RWPE2 (cell line): Measurements from ENCODE around the gene SLC8B1.

ENCODE experiments used
- ATAC-seq: fragments of 200-7000 bp; cut with Tn5 transposase; 3 replicates; pipeline ENCODE4 v1.9.1; 2021; ENCODE audit warnings: low read depth
- DNase-seq: peaks from one replicate; pipeline ENCODE4 v3.0.0-alpha.2; 2020; ENCODE audit warnings: low spot score
- H3K27ac ChIP-seq: fragments of 450-650 bp; 2 replicates; pipeline ENCODE4 v1.5.1; 2017; ENCODE audit warnings: mild to moderate bottlenecking; ENCODE audit not compliant: poor library complexity, severe bottlenecking
- H3K27me3 ChIP-seq: fragments of 250-450 bp; sonication (Bioruptor Pico); 2 replicates; pipeline ENCODE4 v1.5.1; 2021; ENCODE audit warnings: mild to moderate bottlenecking, moderate library complexity; ENCODE audit not compliant: insufficient read depth, poor library complexity, severe bottlenecking
- H3K36me3 ChIP-seq: fragments of 250-450 bp; sonication (Bioruptor Pico); 2 replicates; pipeline ENCODE4 v1.5.1; 2020; ENCODE audit warnings: low read depth, mild to moderate bottlenecking, moderate library complexity
- H3K4me1 ChIP-seq: fragments of 250-450 bp; sonication (Bioruptor Pico); 2 replicates; pipeline ENCODE4 v1.5.1; 2021; ENCODE audit warnings: mild to moderate bottlenecking, moderate library complexity; ENCODE audit not compliant: insufficient read depth, poor library complexity, severe bottlenecking
- H3K4me3 ChIP-seq: fragments of 250-450 bp; sonication (Bioruptor Pico); 2 replicates; pipeline ENCODE4 v1.5.1; 2021; ENCODE audit warnings: mild to moderate bottlenecking, moderate library complexity; ENCODE audit not compliant: severe bottlenecking
- H3K9me3 ChIP-seq: fragments of 250-450 bp; sonication (Bioruptor Pico); 2 replicates; pipeline ENCODE4 v1.5.1; 2021; ENCODE audit warnings: mild to moderate bottlenecking, moderate library complexity; ENCODE audit not compliant: severe bottlenecking
- CTCF ChIP-seq: fragments of 450-650 bp; IDR thresholded peaks from one replicate; pipeline ENCODE4 v1.5.1; 2017; ENCODE audit warnings: mild to moderate bottlenecking, moderate library complexity; ENCODE audit not compliant: poor library complexity, severe bottlenecking

Gene SLC8B1

DNA sequence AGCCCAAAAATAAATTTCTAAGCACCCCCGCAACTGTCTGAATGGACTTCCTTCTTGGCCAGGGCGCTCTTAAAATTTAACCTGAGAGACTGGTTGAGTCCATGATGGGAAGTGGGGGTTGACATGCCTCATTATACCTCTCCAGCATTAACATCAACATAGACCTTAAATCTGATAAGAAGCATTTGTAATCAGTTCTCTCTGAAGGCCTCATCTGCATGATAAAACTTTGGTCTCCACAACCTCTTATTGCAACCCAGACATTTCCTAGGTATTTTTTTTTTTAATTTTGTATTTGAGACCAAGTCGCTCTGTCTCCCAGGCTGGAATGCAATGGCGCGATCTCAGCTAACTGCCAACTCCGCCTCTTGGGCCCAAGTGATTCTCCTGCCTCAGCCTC lies 10.4 kb upstream of the SLC8B1 start:
- no peak for TF ChIP-seq CTCF
- ATAC-seq = no peak

DNA sequence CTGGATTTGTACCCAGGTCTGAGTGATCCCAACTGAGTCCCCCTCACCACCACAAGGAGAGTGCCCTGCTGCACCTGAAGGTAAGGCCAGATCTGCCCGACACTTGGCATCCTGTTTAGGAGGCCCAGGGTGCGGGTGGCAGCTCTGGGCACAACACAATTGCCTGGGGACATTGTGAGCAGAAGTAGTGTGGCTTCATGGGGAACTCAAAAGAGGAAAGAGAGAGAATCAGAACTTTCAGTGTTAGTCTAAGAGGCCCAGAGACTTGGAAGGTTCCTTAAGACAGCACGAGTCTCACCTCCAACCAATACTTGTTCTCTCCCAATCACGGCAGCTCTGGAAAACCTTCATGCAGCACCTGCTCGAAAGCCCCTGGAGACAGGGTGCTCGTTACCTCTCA lies 6.6 kb upstream of the SLC8B1 start:
- Histone ChIP-seq H3K4me1 (no peaks in the 10 kb centered on the region), H3K27ac (no peak overlapping the region), H3K27me3 (no peaks in the 10 kb centered on the region), H3K36me3 (no peaks in the 10 kb centered on the region), H3K9me3 (no peaks in the 10 kb centered on the region), H3K4me3 (no peak overlapping the region)
- no peak for TF ChIP-seq CTCF
- ATAC-seq (no peak), DNase-seq (no peak)

More for the DNA sequence above, 10.4 kb upstream of the SLC8B1 start:
- Histone ChIP-seq H3K27me3 (no peaks in the 10 kb centered on the region), H3K4me1 (no peaks in the 10 kb centered on the region), H3K4me3 (no peak overlapping the region), H3K9me3 (no peaks in the 10 kb centered on the region), H3K27ac (no peak overlapping the region), H3K36me3 (no peaks in the 10 kb centered on the region)
- DNase-seq = no peak

- H3K9me3 ChIP-seq = no peaks in the 10 kb centered on the region
- no peak for DNase-seq
- ATAC-seq = no peak
- no peak overlapping the region for H3K27ac ChIP-seq
- H3K4me1 ChIP-seq = no peaks in the 10 kb centered on the region
- no peak for TF ChIP-seq CTCF
- H3K4me3 ChIP-seq = no peak overlapping the region
- no peaks in the 10 kb centered on the region for H3K27me3 ChIP-seq
- no peaks in the 10 kb centered on the region for H3K36me3 ChIP-seq
These were observed 5.2 kb upstream of the SLC8B1 start for GRCh38 chr12:113340061-113340460.

GRCh38 chr12:113339540-113339939 lies 4.6 kb upstream of the SLC8B1 start:
- no peaks in the 10 kb centered on the region for H3K9me3 ChIP-seq
- no peak for TF ChIP-seq CTCF
- DNase-seq (no peak), ATAC-seq (no peak)
- no peaks in the 10 kb centered on the region for H3K4me1 ChIP-seq
- H3K4me3 ChIP-seq = no peak overlapping the region
- no peaks in the 10 kb centered on the region for H3K36me3 ChIP-seq
- no peak overlapping the region for H3K27ac ChIP-seq
- no peaks in the 10 kb centered on the region for H3K27me3 ChIP-seq

DNA sequence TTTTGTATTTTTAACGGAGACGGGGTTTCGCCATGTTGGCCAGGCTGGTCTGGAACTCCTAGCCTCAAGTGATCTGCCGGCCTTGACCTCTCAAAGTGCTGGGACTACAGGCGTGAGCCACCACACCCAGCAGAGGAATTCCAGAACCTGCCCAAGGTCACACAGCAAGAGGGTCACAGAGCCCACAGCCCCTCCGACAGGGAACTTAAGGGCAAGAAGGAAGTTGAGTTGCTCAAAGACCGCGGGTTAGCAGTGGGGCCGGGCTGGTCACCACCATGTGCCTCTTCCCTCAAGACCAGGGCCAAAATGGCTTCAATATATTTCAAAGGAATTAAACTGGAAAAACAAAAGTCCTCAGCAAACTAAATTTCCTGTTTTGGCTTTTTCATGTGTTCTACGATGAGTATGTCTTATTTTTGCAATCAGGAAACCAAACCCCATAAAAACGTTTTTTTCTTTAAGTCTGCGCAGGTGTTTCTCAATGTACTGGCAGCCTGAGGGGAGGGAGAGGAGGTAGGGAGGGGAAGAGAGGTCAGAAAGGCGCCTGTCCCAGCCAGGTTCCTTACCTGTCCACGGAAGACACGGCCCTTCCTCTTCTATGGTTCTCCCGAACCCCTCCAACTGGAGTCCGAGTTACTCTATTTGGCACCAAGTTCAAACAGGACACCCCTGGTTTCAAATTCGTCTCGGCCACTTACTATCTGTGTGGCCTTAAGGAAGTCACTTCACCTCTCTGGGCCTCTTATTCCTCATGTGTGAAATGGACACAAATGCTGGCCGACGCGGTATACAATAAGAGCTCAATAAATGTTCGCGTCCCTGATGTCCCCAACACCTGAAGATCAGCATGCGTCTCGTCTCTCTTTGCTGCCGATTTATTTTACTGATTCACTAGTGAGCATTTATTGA lies 778 bp downstream of the SLC8B1 start:
- H3K4me3 ChIP-seq = peak overlapping the region; percentile 85
- ATAC-seq (peak; percentile 26; the same call in 2 of the 3 replicates), DNase-seq (no peak)
- peak overlapping the region; percentile 39 for H3K27ac ChIP-seq
- peaks cover 6% of the 10 kb centered on the region for H3K4me1 ChIP-seq
- no peak for TF ChIP-seq CTCF
- peaks cover 24% of the 10 kb centered on the region for H3K36me3 ChIP-seq
- no peaks in the 10 kb centered on the region for H3K9me3 ChIP-seq
- no peaks in the 10 kb centered on the region for H3K27me3 ChIP-seq
